ENCODE measurements around the gene VMO1. TPM values are rescaled to one million over a fixed set of nuclear protein-coding genes. Genes with fewer than 3 reads are reported as not detected.

VMO1 gene
- total RNA-seq, 1 donor from 2014 or later = not detected

DNA sequence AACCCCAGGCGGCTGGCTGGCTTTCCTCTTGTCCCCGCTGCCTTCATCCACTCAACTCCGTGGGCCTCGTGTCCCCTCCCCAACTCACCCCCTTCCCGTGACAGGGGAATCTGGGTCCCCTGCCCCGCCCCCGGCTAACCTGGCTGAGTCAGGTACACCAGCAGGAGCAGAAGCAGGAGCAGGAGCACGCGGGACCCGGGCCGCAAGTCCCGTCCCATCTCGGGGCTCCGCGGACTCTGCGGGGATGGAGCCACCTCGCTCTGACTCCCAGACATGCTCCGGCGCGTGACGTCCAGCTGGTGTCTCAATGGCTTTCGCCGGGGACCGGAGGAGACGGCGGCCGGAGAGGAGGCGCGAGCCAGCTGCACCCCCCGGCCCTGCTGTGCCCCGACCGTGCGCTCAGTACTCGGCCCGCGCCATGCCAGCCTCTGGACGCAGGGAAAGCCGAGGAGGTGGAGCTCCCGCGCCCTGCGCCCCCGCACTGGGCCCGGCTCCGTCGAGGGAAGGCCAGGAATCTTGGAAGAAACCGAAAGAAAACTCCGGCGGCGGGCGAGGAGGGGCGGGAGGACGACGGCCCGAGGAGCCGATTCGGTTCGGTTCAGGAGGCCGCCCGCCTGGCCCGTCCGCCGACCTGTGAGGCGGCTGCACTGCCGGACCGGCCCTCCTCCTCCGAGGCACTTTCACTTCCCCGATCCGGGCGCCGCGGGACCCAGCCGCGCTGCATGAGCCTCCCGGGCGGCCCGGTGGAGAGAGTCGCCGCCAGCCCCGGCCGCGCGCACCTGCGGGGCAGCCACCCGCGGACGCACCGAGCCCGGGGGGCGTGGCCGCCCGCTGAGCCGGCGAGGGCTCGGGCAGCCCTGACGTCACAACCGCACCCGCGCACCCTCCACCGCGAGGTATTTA, 46.8 kb downstream of the VMO1 start, which contains the start of the genes CXCL16 and ZMYND15:
TSS of gene CXCL16 (minus strand) at position 807 of the 903 bp plus-strand sequence. CDS start at position 218, 589 bp downstream.
TSS of gene ZMYND15 (plus strand) at position 712 of the 903 bp plus-strand sequence. CDS start 716 bp downstream, outside the sequence.
- Histone ChIP-seq H3K36me3 (ENCODE audit: control insufficient read depth, insufficient read depth, low read length) (no peaks in the 10 kb centered on the region), H3K27me3 (ENCODE audit: control insufficient read depth, insufficient read depth, low read length) (peaks cover 42% of the 10 kb centered on the region), H3K4me3 (ENCODE audit: low read depth, low read length) (peak within 1 kb of the TSS; percentile 63)
- TF ChIP-seq, protein P1, sequence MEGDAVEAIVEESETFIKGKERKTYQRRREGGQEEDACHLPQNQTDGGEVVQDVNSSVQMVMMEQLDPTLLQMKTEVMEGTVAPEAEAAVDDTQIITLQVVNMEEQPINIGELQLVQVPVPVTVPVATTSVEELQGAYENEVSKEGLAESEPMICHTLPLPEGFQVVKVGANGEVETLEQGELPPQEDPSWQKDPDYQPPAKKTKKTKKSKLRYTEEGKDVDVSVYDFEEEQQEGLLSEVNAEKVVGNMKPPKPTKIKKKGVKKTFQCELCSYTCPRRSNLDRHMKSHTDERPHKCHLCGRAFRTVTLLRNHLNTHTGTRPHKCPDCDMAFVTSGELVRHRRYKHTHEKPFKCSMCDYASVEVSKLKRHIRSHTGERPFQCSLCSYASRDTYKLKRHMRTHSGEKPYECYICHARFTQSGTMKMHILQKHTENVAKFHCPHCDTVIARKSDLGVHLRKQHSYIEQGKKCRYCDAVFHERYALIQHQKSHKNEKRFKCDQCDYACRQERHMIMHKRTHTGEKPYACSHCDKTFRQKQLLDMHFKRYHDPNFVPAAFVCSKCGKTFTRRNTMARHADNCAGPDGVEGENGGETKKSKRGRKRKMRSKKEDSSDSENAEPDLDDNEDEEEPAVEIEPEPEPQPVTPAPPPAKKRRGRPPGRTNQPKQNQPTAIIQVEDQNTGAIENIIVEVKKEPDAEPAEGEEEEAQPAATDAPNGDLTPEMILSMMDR (IDR thresholded peaks at IDR 0.05; ENCODE audit: insufficient read depth, low read length, poor library complexity, severe bottlenecking) = no peak
- DNase-seq (ENCODE audit: low read depth) = no peak

DNA sequence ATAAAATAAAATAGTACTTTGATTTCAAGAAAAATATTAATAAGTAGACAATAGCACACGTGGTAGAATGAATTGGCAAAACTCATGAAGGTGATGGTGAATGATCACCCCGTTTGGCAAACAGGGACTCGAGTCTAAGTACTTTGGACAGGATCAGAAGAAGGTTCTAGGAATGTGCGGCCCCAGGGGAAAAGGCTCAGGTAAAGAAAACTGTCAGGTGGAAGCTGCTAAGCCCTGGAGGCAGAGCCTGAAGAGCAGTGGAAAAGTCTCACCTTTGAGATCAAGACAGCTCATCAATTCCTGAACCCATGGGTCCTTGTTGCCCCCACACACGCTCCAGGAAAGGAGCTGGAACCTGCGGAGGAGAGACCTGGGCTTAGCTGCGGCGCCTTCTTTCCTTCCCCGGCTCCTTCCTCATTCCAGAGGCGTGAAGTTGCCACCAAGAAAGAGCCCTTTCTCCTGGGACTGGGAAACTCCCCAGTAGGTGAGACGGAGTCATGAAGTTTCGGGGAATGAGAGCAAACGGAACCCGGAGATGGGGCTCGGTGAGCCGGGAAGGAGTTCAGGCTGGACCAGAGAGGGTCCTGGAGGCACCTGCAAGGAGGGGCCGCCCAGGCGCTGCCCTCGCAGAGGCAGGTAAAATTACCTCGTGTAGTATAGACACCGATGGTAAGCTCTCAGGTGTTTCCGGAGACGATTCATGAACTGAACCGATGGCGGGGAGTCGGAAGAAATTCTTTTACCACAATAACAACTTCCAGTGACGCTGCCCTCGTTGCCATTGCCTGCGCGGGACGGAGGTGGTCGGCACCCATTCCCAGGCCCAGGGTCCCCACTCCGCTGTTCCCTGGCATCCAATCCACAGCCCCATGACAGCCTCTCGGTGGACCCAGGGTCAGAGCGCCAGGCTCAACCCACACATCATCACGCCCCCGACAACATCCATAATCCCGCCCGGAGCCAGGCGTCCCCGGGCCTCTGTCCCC, 47.7 kb downstream of the VMO1 start:
- TF ChIP-seq, protein P1 (IDR thresholded peaks at IDR 0.05; ENCODE audit: insufficient read depth, low read length, poor library complexity, severe bottlenecking) = no peak
- Histone ChIP-seq H3K4me3 (ENCODE audit: low read depth, low read length) (peak overlapping the region; percentile 63), H3K36me3 (ENCODE audit: control insufficient read depth, insufficient read depth, low read length) (no peaks in the 10 kb centered on the region), H3K27me3 (ENCODE audit: control insufficient read depth, insufficient read depth, low read length) (peaks cover 35% of the 10 kb centered on the region)
- DNase-seq (ENCODE audit: low read depth) = peak; percentile 21

DNA sequence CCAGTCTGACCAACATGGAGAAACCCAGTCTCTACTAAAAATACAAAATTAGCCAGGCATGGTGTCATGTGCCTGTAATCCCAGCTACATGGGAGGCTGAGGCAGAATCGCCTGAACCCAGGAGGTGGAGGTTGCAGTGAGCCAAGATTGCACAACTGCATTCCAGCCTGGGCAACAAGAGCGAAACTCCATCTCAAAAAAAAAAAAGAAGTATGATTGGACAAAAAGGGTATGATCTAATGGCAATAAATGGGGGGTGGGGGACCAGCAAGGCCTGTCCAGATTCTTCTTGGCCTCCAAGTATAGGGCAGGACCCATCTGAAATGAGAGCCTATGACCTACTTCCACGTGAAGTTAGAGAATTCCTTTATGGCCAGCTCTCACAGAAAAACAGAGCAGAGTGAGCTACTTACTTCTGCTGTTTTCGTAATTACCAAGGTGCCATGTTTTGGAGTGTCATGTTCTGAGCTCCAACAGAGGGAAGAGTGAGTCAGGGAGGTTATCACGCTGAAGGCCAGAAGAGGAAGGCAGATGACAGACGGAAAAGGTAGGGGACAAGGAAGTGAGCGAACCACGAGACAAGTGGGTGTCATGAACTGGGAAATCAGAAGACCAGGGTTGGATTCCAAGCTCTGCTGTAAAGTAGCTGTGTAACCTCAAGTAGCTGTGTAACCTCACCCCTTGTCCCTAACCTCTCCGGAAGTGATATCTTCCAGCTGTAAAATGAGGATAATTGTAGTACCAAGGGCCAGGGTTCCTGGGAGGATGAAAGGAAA, 50.1 kb downstream of the VMO1 start:
- Histone ChIP-seq H3K36me3 (ENCODE audit: control insufficient read depth, insufficient read depth, low read length) (no peaks in the 10 kb centered on the region), H3K27me3 (ENCODE audit: control insufficient read depth, insufficient read depth, low read length) (peaks cover 28% of the 10 kb centered on the region), H3K4me3 (ENCODE audit: low read depth, low read length) (no peak overlapping the region)
- no peak for DNase-seq (ENCODE audit: low read depth)
- TF ChIP-seq, protein P1 (IDR thresholded peaks at IDR 0.05; ENCODE audit: insufficient read depth, low read length, poor library complexity, severe bottlenecking) = no peak

Other genes starting within 250 kb of the VMO1 start
- 92.0 and 103 TPM in 2 replicates for gene MYBBP1A, start 231.0 kb downstream of the VMO1 start, total RNA-seq
- gene GGT6, start 225.8 kb downstream of the VMO1 start, total RNA-seq = 0.07 and 0.38 TPM in 2 replicates
- gene SMTNL2, start 201.8 kb downstream of the VMO1 start, total RNA-seq = 0.14 and 0.46 TPM in 2 replicates
- not detected in 2 replicates for gene ALOX15, start 144.7 kb downstream of the VMO1 start, total RNA-seq
- gene PELP1, start 82.2 kb downstream of the VMO1 start, total RNA-seq = 33.8 and 46.2 TPM in 2 replicates
- 5.8 and 6.8 TPM in 2 replicates for gene ARRB2, start 75.7 kb downstream of the VMO1 start, total RNA-seq
- 19.1 and 23.6 TPM in 2 replicates for gene MED11, start 54.9 kb downstream of the VMO1 start, total RNA-seq
- 1.4 and 2.9 TPM in 2 replicates for gene ZMYND15, start 46.5 kb downstream of the VMO1 start, total RNA-seq
- 96.1 and 106 TPM in 2 replicates for gene CXCL16, start 46.4 kb downstream of the VMO1 start, total RNA-seq
- gene TM4SF5, start 14.5 kb downstream of the VMO1 start, total RNA-seq = not detected in 2 replicates
- not detected in 2 replicates for gene GLTPD2, start 2.6 kb upstream of the VMO1 start, total RNA-seq
- 208 and 257 TPM in 2 replicates for gene PSMB6, start 9.8 kb upstream of the VMO1 start, total RNA-seq
- gene PLD2, start 20.8 kb upstream of the VMO1 start, total RNA-seq = 17.4 and 28.6 TPM in 2 replicates
- gene MINK1, start 47.0 kb upstream of the VMO1 start, total RNA-seq = 36.1 and 38.3 TPM in 2 replicates
- gene C17orf107, start 113.2 kb upstream of the VMO1 start, total RNA-seq = 2.3 and 4.4 TPM in 2 replicates
- gene CHRNE, start 116.7 kb upstream of the VMO1 start, total RNA-seq = 2.0 and 2.7 TPM in 2 replicates
- gene GP1BA, start 145.9 kb upstream of the VMO1 start, total RNA-seq = not detected in 2 replicates
- 37.2 and 44.7 TPM in 2 replicates for gene SLC25A11, start 153.7 kb upstream of the VMO1 start, total RNA-seq
- 44.1 and 66.0 TPM in 2 replicates for gene RNF167, start 153.9 kb upstream of the VMO1 start, total RNA-seq
- 1,484 and 2,015 TPM in 2 replicates for gene PFN1, start 162.2 kb upstream of the VMO1 start, total RNA-seq
- 3.5 and 5.8 TPM in 2 replicates for gene ENO3, start 164.8 kb upstream of the VMO1 start, total RNA-seq
- 74.6 and 88.7 TPM in 2 replicates for gene SPAG7, start 181.5 kb upstream of the VMO1 start, total RNA-seq
- gene CAMTA2, start 201.3 kb upstream of the VMO1 start, total RNA-seq = 47.7 and 50.7 TPM in 2 replicates
- 0.41 and 2.2 TPM in 2 replicates for gene INCA1, start 211.2 kb upstream of the VMO1 start, total RNA-seq
- 87.1 and 97.6 TPM in 2 replicates for gene KIF1C, start 211.6 kb upstream of the VMO1 start, total RNA-seq
- gene SLC52A1, start 249.1 kb upstream of the VMO1 start, total RNA-seq = 0.17 and 0.62 TPM in 2 replicates

Data from kidney epithelial cell (primary cell).